Measurements from ENCODE around the gene PITPNC1.

- TF ChIP-seq, protein P1, sequence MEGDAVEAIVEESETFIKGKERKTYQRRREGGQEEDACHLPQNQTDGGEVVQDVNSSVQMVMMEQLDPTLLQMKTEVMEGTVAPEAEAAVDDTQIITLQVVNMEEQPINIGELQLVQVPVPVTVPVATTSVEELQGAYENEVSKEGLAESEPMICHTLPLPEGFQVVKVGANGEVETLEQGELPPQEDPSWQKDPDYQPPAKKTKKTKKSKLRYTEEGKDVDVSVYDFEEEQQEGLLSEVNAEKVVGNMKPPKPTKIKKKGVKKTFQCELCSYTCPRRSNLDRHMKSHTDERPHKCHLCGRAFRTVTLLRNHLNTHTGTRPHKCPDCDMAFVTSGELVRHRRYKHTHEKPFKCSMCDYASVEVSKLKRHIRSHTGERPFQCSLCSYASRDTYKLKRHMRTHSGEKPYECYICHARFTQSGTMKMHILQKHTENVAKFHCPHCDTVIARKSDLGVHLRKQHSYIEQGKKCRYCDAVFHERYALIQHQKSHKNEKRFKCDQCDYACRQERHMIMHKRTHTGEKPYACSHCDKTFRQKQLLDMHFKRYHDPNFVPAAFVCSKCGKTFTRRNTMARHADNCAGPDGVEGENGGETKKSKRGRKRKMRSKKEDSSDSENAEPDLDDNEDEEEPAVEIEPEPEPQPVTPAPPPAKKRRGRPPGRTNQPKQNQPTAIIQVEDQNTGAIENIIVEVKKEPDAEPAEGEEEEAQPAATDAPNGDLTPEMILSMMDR (IDR thresholded peaks at IDR 0.05) = no peak
- TF ChIP-seq POLR2A (IDR thresholded peaks at IDR 0.05) = no peak
Observed at GRCh38 chr17:67520916-67521774, 144.1 kb downstream of the PITPNC1 start.
